Measurements from ENCODE around the gene HIBCH. TPM values are rescaled to one million over a fixed set of nuclear protein-coding genes. Genes with fewer than 3 reads are reported as not detected.
A peak's percentile ranks its signal among the peaks of the same experiment; 100 is the strongest.

HIBCH gene
- polyA plus RNA-seq, 1 donor (not counting 4 experiments of a cell fraction or from before 2014, with no cell fraction given) = 19.4 TPM

- H3K27me3 ChIP-seq (ENCODE audit: control insufficient read depth, extremely low read depth, insufficient read depth, low read length) = no peaks in the 10 kb centered on the region
- H3K9me1 ChIP-seq (ENCODE audit: control insufficient read depth, extremely low read depth, insufficient read depth, low read length) = no peaks in the 10 kb centered on the region
- no peak overlapping the region for H2AFZ ChIP-seq (ENCODE audit: control insufficient read depth, low read length)
- H3K9me3 ChIP-seq (ENCODE audit: control insufficient read depth, low read depth, low read length) = no peaks in the 10 kb centered on the region
- H3K36me3 ChIP-seq (ENCODE audit: control insufficient read depth in 2 of 2, extremely low read depth in 1 of 2, insufficient read depth in 2 of 2, low read length in 2 of 2) = no peaks in the 10 kb centered on the region
- no peak overlapping the region for H3K27ac ChIP-seq (ENCODE audit: control insufficient read depth, insufficient read depth, low read length)
- TF ChIP-seq CTCF (optimal IDR thresholded peaks at IDR 0.05 in 1 of 3, IDR thresholded peaks at IDR 0.05 in 1 of 3, conservative IDR thresholded peaks at IDR 0.05 in 1 of 3; ENCODE audit: extremely low read depth in 1 of 3, insufficient read depth in 2 of 3, low read length in 3 of 3) (no peak), EZH2 (IDR thresholded peaks at IDR 0.05; ENCODE audit: low read length) (no peak)
- FAIRE-seq (no peak), DNase-seq (ENCODE audit: low read depth, low spot score) (no peak)
- no peak overlapping the region for H3K4me2 ChIP-seq (ENCODE audit: control insufficient read depth, extremely low read depth, insufficient read depth, low read depth, low read length)
- no peaks in the 10 kb centered on the region for H3K79me2 ChIP-seq (ENCODE audit: control insufficient read depth, insufficient read depth, low read length)
- no peaks in the 10 kb centered on the region for H4K20me1 ChIP-seq (ENCODE audit: control insufficient read depth, extremely low read depth, insufficient read depth, low read length)
- H3K4me3 ChIP-seq (ENCODE audit: control insufficient read depth in 2 of 3, extremely low read depth in 1 of 3, insufficient read depth in 2 of 3, low read depth in 1 of 3, low read length in 3 of 3) = no peak overlapping the region
- H3K4me1 ChIP-seq (ENCODE audit: control insufficient read depth, extremely low read depth, insufficient read depth, low read length) = peaks cover 7% of the 10 kb centered on the region
- dilution Hi-C loops (cut with MboI; ENCODE audit: extremely low pct_ligation_motif_present, low sequenced_read_pairs) = no loop called here
- H3K9ac ChIP-seq (ENCODE audit: control insufficient read depth, extremely low read depth, insufficient read depth, low read length) = no peak overlapping the region
Measured at GRCh38 chr2:190342611-190343010, 23.0 kb upstream of the HIBCH start.

- H3K4me2 ChIP-seq (ENCODE audit: control insufficient read depth, extremely low read depth, insufficient read depth, low read depth, low read length) = no peak overlapping the region
Measured at GRCh38 chr2:190340369-190340768, 20.7 kb upstream of the HIBCH start.

More at GRCh38 chr2:190340369-190340768, 20.7 kb upstream of the HIBCH start:
- no peak overlapping the region for H3K27ac ChIP-seq (ENCODE audit: control insufficient read depth, insufficient read depth, low read length)
- H2AFZ ChIP-seq (ENCODE audit: control insufficient read depth, low read length) = no peak overlapping the region
- FAIRE-seq (peak; percentile 46), DNase-seq (ENCODE audit: low read depth, low spot score) (no peak)
- no peaks in the 10 kb centered on the region for H3K79me2 ChIP-seq (ENCODE audit: control insufficient read depth, insufficient read depth, low read length)
- H3K4me1 ChIP-seq (ENCODE audit: control insufficient read depth, extremely low read depth, insufficient read depth, low read length) = peaks cover 7% of the 10 kb centered on the region
- H3K27me3 ChIP-seq (ENCODE audit: control insufficient read depth, extremely low read depth, insufficient read depth, low read length) = no peaks in the 10 kb centered on the region
- H3K9ac ChIP-seq (ENCODE audit: control insufficient read depth, extremely low read depth, insufficient read depth, low read length) = no peak overlapping the region
- no peak overlapping the region for H3K4me3 ChIP-seq (ENCODE audit: control insufficient read depth in 2 of 3, extremely low read depth in 1 of 3, insufficient read depth in 2 of 3, low read depth in 1 of 3, low read length in 3 of 3)
- H4K20me1 ChIP-seq (ENCODE audit: control insufficient read depth, extremely low read depth, insufficient read depth, low read length) = no peaks in the 10 kb centered on the region
- TF ChIP-seq EZH2 (IDR thresholded peaks at IDR 0.05; ENCODE audit: low read length) (no peak), CTCF (optimal IDR thresholded peaks at IDR 0.05 in 1 of 3, IDR thresholded peaks at IDR 0.05 in 1 of 3, conservative IDR thresholded peaks at IDR 0.05 in 1 of 3; ENCODE audit: extremely low read depth in 1 of 3, insufficient read depth in 2 of 3, low read length in 3 of 3) (no peak)
- no peaks in the 10 kb centered on the region for H3K9me1 ChIP-seq (ENCODE audit: control insufficient read depth, extremely low read depth, insufficient read depth, low read length)
- H3K36me3 ChIP-seq (ENCODE audit: control insufficient read depth in 2 of 2, extremely low read depth in 1 of 2, insufficient read depth in 2 of 2, low read length in 2 of 2) = no peaks in the 10 kb centered on the region
- H3K9me3 ChIP-seq (ENCODE audit: control insufficient read depth, low read depth, low read length) = no peaks in the 10 kb centered on the region
- dilution Hi-C loops (cut with MboI; ENCODE audit: extremely low pct_ligation_motif_present, low sequenced_read_pairs) = no loop called here
